HCT116 (cell line): ENCODE measurements around the gene MYH11. TPM values are rescaled to one million over a fixed set of nuclear protein-coding genes. Genes with fewer than 3 reads are reported as not detected.

Experiments used
- ATAC-seq: fragments of 200-7000 bp; cut with Tn5 transposase; 2 replicates; pipeline ENCODE4 v1.9.1; 2020; ENCODE audit warnings: mild to moderate bottlenecking, moderate library complexity
- BruUV-seq: library from RNA; stranded (reverse); fragments of 400-500 nt; replicated peaks from 2 replicates; lab custom pipeline; 2021; lab: Mats Ljungman, UMichigan
- CTCF ChIA-PET: fragments of 300-600 bp; sonication (Branson Sonifier 250); formaldehyde crosslinking; loops from one replicate; lab custom pipeline; 2021; ENCODE audit warnings: antibody characterized with exemption; lab: Charles Lee
- POLR2A ChIA-PET: fragments of 300-600, 350-600 bp; sonication (Branson Sonifier 250); formaldehyde crosslinking; loops from one replicate; lab custom pipeline; 2021; ENCODE audit warnings: antibody characterized with exemption; lab: Charles Lee
- RAD21 ChIA-PET, 2 experiments: fragments of 300-600 bp; sonication (Branson Sonifier 250); formaldehyde crosslinking; loops; one replicate each; lab custom pipeline; 2023; ENCODE audit warnings: low total read pairs in 2 of 2; ENCODE audit not compliant: uncharacterized antibody in 2 of 2, unreplicated experiment in 2 of 2, low non-redundant PET in 1 of 2; lab: Charles Lee
- DNase-seq: peaks from one replicate; pipeline ENCODE4 v3.0.0-alpha.2; 2010; ENCODE audit warnings: low read depth, low spot score
- H2AFZ ChIP-seq: fragments of 200-600 bp; shearing (Covaris generic), sonication (generic); 2 replicates; pipeline ENCODE4 v1.6.1; 2017; ENCODE audit warnings: low read depth, mixed run types, mixed read lengths, antibody characterized with exemption, low read length; ENCODE audit not compliant: poor library complexity, severe bottlenecking
- H3K27ac ChIP-seq: 2 replicates; pipeline ENCODE4 v1.5.1; 2012; ENCODE audit warnings: low read depth, low read length
- H3K27me3 ChIP-seq: fragments of 200-600 bp; sonication (generic); 2 replicates; pipeline ENCODE4 v1.6.1; 2016; ENCODE audit warnings: mixed run types, low read length, mixed read lengths; ENCODE audit not compliant: insufficient read depth
- H3K36me3 ChIP-seq, 2 experiments: fragments of 200-500 bp in 1 of 2; fragments of 200-600 bp in 1 of 2; sonication (Bioruptor generic) in 1 of 2; sonication (generic) in 1 of 2; 2 replicates each; pipeline versions ENCODE4 v1.5.1 to v1.6.1; 2014 to 2016; ENCODE audit warnings: low read length in 2 of 2, inconsistent platforms in 1 of 2, mixed read lengths in 1 of 2, mixed run types in 1 of 2; ENCODE audit not compliant: insufficient read depth in 2 of 2, control insufficient read depth in 1 of 2
- H3K4me1 ChIP-seq, 2 experiments: fragments of 200-600 bp in 1 of 2; sonication (generic) in 1 of 2; 2 replicates each; pipeline versions ENCODE4 v1.5.1 to v1.6.1; 2012 to 2017; ENCODE audit warnings: low read length in 2 of 2, inconsistent platforms in 1 of 2, mild to moderate bottlenecking in 1 of 2, mixed read lengths in 1 of 2, mixed run types in 1 of 2, moderate library complexity in 1 of 2; ENCODE audit not compliant: insufficient read depth in 2 of 2, control insufficient read depth in 1 of 2
- H3K4me2 ChIP-seq: fragments of 200-600 bp; sonication (generic); 2 replicates; pipeline ENCODE4 v1.6.1; 2017; ENCODE audit warnings: mixed run types, low read length, mixed read lengths
- H3K4me3 ChIP-seq, 2 experiments: fragments of 200-600 bp in 1 of 2; sonication (generic) in 1 of 2; replicated peaks in 1 of 2; 2 replicates each; pipeline ENCODE4 v1.5.1; 2011 to 2016; ENCODE audit warnings: low read length in 2 of 2, control low read depth in 1 of 2, low read depth in 1 of 2, mild to moderate bottlenecking in 1 of 2, mixed read lengths in 1 of 2, mixed run types in 1 of 2
- H3K79me2 ChIP-seq: fragments of 200-600 bp; sonication (generic); 2 replicates; pipeline ENCODE4 v1.6.1; 2017; ENCODE audit warnings: mild to moderate bottlenecking, mixed run types, low read length, moderate library complexity, mixed read lengths; ENCODE audit not compliant: insufficient read depth
- H3K9ac ChIP-seq: fragments of 200-600 bp; sonication (generic); 2 replicates; pipeline ENCODE4 v1.6.1; 2016; ENCODE audit warnings: low read length, mixed read lengths
- H3K9me2 ChIP-seq: fragments of 200-600 bp; sonication (generic), shearing (Covaris generic); 2 replicates; pipeline ENCODE4 v1.6.1; 2017; ENCODE audit warnings: mixed run types, mild to moderate bottlenecking, moderate library complexity; ENCODE audit not compliant: insufficient read depth
- H3K9me3 ChIP-seq, 2 experiments: fragments of 200-500 bp in 1 of 2; fragments of 200-600 bp in 1 of 2; sonication (Bioruptor generic) in 1 of 2; sonication (generic) in 1 of 2; 2 replicates each; pipeline ENCODE4 v1.6.1; 2014 to 2017; ENCODE audit warnings: low read length in 2 of 2, mixed read lengths in 2 of 2, inconsistent platforms in 1 of 2, low read depth in 1 of 2, mild to moderate bottlenecking in 1 of 2, mixed run types in 1 of 2, moderate library complexity in 1 of 2; ENCODE audit not compliant: control insufficient read depth in 1 of 2, insufficient read depth in 1 of 2
- H4K20me1 ChIP-seq: fragments of 200-600 bp; sonication (generic), shearing (Covaris generic); 2 replicates; pipeline ENCODE4 v1.6.1; 2017; ENCODE audit warnings: mixed run types, mild to moderate bottlenecking, moderate library complexity; ENCODE audit not compliant: insufficient read depth
- CBX3 ChIP-seq: IDR thresholded peaks from 2 replicates; pipeline ENCODE4 v1.6.1; 2012; ENCODE audit warnings: low read depth
- CEBPB ChIP-seq: IDR thresholded peaks from 2 replicates; pipeline ENCODE4 v1.6.1; 2012; ENCODE audit warnings: low read depth
- EGR1 ChIP-seq: IDR thresholded peaks from 2 replicates; pipeline ENCODE4 v1.6.1; 2012; ENCODE audit warnings: low read depth
- EZH2 ChIP-seq: fragments of 200-600 bp; sonication (generic); IDR thresholded peaks from 2 replicates; pipeline ENCODE4 v1.6.1; 2017; ENCODE audit warnings: antibody characterized with exemption, mixed run types
- FOSL1 ChIP-seq: IDR thresholded peaks from 2 replicates; pipeline ENCODE4 v1.6.1; 2012; ENCODE audit warnings: low read depth
- POLR2AphosphoS5 ChIP-seq: IDR thresholded peaks from 2 replicates; pipeline ENCODE4 v1.6.1; 2011; ENCODE audit warnings: mild to moderate bottlenecking, low read depth, low read length, moderate library complexity
- SIN3A ChIP-seq: IDR thresholded peaks from 2 replicates; pipeline ENCODE4 v1.6.1; 2012; ENCODE audit warnings: low read depth
- SRF ChIP-seq: IDR thresholded peaks from 2 replicates; pipeline ENCODE4 v1.6.1; 2012; ENCODE audit warnings: low read depth
- TCF7L2 ChIP-seq: IDR thresholded peaks from 2 replicates; pipeline ENCODE4 v1.7.0; 2011; ENCODE audit warnings: borderline replicate concordance, inconsistent platforms; ENCODE audit not compliant: insufficient read depth, insufficient read length; ENCODE audit errors: extremely low read depth
- YY1 ChIP-seq: IDR thresholded peaks from 2 replicates; pipeline ENCODE4 v1.6.1; 2011; ENCODE audit warnings: low read length, low read depth, moderate library complexity, mild to moderate bottlenecking; ENCODE audit not compliant: insufficient replicate concordance; ENCODE audit errors: extremely low read depth
- ZFX ChIP-seq: fragments of 450-650 bp; IDR thresholded peaks from 2 replicates; pipeline ENCODE4 v1.6.1; 2017
- intact Hi-C: fragments of 100-400 bp; cut with micrococcal nuclease; formaldehyde crosslinking; loops from 2 replicates; pipeline ENCODE4 v1.10.0; 2022
- total RNA-seq: library from RNA; stranded (reverse); gene quantifications from one replicate; pipeline ENCODE4 v1.2.1, GENCODE V29; 2021; ENCODE audit not compliant: unreplicated experiment
- TF ChIP-seq, protein P1 (sequence below): IDR thresholded peaks from 2 replicates; pipeline ENCODE4 v1.6.1; 2012; ENCODE audit warnings: low read depth
- TF ChIP-seq, protein P2 (sequence below): IDR thresholded peaks from 2 replicates; pipeline ENCODE4 v1.6.1; 2011; ENCODE audit warnings: mild to moderate bottlenecking, low read length, moderate library complexity; ENCODE audit not compliant: insufficient replicate concordance; ENCODE audit errors: extremely low read depth

Gene MYH11
- total RNA-seq, 1 experiment from 2014 or later: 0.61 TPM

DNA sequence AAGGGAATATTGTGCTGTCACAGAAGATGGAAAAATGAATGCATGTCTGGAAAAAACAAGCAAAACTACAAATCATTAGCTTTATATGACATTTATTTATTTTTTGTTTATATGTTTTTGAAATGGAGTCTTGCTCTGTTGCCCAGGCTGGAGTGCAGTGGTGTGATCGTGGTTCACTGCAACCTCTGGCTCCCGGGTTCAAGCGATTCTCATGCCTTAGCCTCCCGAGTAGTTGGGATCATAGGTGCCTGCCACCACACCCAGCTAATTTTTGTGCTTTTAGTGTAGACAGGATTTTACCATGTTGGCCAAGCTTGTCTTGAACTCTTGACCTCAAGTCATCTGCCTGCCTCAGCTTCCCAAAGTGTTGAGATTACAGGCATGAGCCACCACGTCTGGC, 198.3 kb downstream of the MYH11 start:
- RAD21 ChIA-PET: no interaction called here
- no peak overlapping the region for H3K4me3 ChIP-seq
- BruUV-seq: no TSS peak
- ATAC-seq: no peak
- POLR2A ChIA-PET: no interaction called here
- H3K27ac ChIP-seq: no peak overlapping the region
- H3K4me1 ChIP-seq: no peaks in the 10 kb centered on the region; a peak in 1 of 4 replicates
- no peak overlapping the region for H3K9ac ChIP-seq
- no peaks in the 10 kb centered on the region for H3K9me3 ChIP-seq
- no peak overlapping the region for H3K4me2 ChIP-seq
- H2AFZ ChIP-seq: no peak overlapping the region
- H3K79me2 ChIP-seq: peaks cover 87% of the 10 kb centered on the region
- H3K27me3 ChIP-seq: no peaks in the 10 kb centered on the region
- intact Hi-C loops: no loop called here
- CTCF ChIA-PET: interaction anchor here (0.7 kb wide), 1 partner anchor 24 kb away, joined by 3 read pairs; no protein-coding TSS in a partner anchor
- H4K20me1 ChIP-seq: no peaks in the 10 kb centered on the region
- H3K9me2 ChIP-seq: no peaks in the 10 kb centered on the region
- TF ChIP-seq TCF7L2 (no peak), SRF (no peak), CBX3 (no peak), CEBPB (no peak), EGR1 (no peak), FOSL1 (no peak), POLR2AphosphoS5 (no peak), EZH2 (no peak), ZFX (no peak), SIN3A (no peak), YY1 (no peak)
- TF ChIP-seq, protein P1, sequence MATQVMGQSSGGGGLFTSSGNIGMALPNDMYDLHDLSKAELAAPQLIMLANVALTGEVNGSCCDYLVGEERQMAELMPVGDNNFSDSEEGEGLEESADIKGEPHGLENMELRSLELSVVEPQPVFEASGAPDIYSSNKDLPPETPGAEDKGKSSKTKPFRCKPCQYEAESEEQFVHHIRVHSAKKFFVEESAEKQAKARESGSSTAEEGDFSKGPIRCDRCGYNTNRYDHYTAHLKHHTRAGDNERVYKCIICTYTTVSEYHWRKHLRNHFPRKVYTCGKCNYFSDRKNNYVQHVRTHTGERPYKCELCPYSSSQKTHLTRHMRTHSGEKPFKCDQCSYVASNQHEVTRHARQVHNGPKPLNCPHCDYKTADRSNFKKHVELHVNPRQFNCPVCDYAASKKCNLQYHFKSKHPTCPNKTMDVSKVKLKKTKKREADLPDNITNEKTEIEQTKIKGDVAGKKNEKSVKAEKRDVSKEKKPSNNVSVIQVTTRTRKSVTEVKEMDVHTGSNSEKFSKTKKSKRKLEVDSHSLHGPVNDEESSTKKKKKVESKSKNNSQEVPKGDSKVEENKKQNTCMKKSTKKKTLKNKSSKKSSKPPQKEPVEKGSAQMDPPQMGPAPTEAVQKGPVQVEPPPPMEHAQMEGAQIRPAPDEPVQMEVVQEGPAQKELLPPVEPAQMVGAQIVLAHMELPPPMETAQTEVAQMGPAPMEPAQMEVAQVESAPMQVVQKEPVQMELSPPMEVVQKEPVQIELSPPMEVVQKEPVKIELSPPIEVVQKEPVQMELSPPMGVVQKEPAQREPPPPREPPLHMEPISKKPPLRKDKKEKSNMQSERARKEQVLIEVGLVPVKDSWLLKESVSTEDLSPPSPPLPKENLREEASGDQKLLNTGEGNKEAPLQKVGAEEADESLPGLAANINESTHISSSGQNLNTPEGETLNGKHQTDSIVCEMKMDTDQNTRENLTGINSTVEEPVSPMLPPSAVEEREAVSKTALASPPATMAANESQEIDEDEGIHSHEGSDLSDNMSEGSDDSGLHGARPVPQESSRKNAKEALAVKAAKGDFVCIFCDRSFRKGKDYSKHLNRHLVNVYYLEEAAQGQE: no peak
- TF ChIP-seq, protein P2, sequence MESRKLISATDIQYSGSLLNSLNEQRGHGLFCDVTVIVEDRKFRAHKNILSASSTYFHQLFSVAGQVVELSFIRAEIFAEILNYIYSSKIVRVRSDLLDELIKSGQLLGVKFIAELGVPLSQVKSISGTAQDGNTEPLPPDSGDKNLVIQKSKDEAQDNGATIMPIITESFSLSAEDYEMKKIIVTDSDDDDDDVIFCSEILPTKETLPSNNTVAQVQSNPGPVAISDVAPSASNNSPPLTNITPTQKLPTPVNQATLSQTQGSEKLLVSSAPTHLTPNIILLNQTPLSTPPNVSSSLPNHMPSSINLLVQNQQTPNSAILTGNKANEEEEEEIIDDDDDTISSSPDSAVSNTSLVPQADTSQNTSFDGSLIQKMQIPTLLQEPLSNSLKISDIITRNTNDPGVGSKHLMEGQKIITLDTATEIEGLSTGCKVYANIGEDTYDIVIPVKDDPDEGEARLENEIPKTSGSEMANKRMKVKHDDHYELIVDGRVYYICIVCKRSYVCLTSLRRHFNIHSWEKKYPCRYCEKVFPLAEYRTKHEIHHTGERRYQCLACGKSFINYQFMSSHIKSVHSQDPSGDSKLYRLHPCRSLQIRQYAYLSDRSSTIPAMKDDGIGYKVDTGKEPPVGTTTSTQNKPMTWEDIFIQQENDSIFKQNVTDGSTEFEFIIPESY: no peak
- H3K36me3 ChIP-seq: 0 out of 4 replicates have a peak, but pooled peaks cover 0 to 6% of the 10 kb centered on the region in 2 experiments
- no peak for DNase-seq
